GM12878 (cell line): ENCODE results near the gene HAPLN2. TPM values are rescaled to one million over a fixed set of nuclear protein-coding genes. Genes with fewer than 3 reads are reported as not detected.

Source experiments
- CHD4 ChIP-seq: fragments of 200-600 bp; sonication (generic); IDR thresholded peaks from 2 replicates; pipeline ENCODE4 v1.6.1; 2016; ENCODE audit warnings: mild to moderate bottlenecking
- CREM ChIP-seq: IDR thresholded peaks from 2 replicates; pipeline ENCODE4 v1.6.1; 2014; ENCODE audit warnings: antibody characterized with exemption, low read depth
- MEF2A ChIP-seq: IDR thresholded peaks from 2 replicates; pipeline ENCODE4 v1.6.1; 2011; ENCODE audit warnings: low read depth, mild to moderate bottlenecking, low read length, moderate library complexity; ENCODE audit not compliant: insufficient read depth
- MYB ChIP-seq: fragments of 150-350 bp; IDR thresholded peaks from 2 replicates; pipeline ENCODE4 v1.6.1; 2014; ENCODE audit warnings: mild to moderate bottlenecking, low read depth, low read length, borderline replicate concordance
- NR2F1 ChIP-seq: fragments of 450-650 bp; conservative IDR thresholded peaks from 2 replicates; pipeline ENCODE4 v1.6.1; 2017; ENCODE audit warnings: mild to moderate bottlenecking
- NRF1 ChIP-seq: conservative IDR thresholded peaks from 2 replicates; pipeline ENCODE4 v1.6.1; 2011; ENCODE audit warnings: mild to moderate bottlenecking, low read depth, low read length, improper control_type of control experiment
- PML ChIP-seq: IDR thresholded peaks from 2 replicates; pipeline ENCODE4 v1.6.1; 2012; ENCODE audit warnings: low read length, inconsistent platforms
- SKIL ChIP-seq: fragments of 450-650 bp; IDR thresholded peaks from 2 replicates; pipeline ENCODE4 v1.6.1; 2017; ENCODE audit warnings: mild to moderate bottlenecking, low read depth, inconsistent platforms; ENCODE audit not compliant: poor library complexity, severe bottlenecking
- SUPT20H ChIP-seq: IDR thresholded peaks from 2 replicates; pipeline ENCODE4 v1.6.1; 2011; ENCODE audit warnings: low read depth, mild to moderate bottlenecking, low read length, moderate library complexity, borderline replicate concordance; ENCODE audit not compliant: control insufficient read depth
- TCF12 ChIP-seq: IDR thresholded peaks from 2 replicates; pipeline ENCODE4 v1.6.1; 2011; ENCODE audit warnings: low read depth, mild to moderate bottlenecking, low read length
- polyA plus RNA-seq, 11 experiments: library from polyadenylated mRNA; depleted of rRNA in 4 of 11; unstranded in 6 of 11; stranded (reverse) in 5 of 11; fragments of >200 nt; fragmentation: Nextera tagmentation in 4 of 11; fragmentation: Illumina TruSeq in 1 of 11; extraction: Ambion mirVana in 4 of 11; extraction: Trizol in 1 of 11; gene quantifications; 1 replicate in 1 of 11; 2 replicates in 10 of 11; pipeline versions ENCODE4 v1.2.1 to v1.2.3, GENCODE V29; 2011 to 2016; ENCODE audit warnings: inconsistent platforms in 2 of 11, missing spikeins in 2 of 11, low read depth in 1 of 11
- total RNA-seq, 4 experiments: library from RNA; depleted of rRNA in 3 of 4; stranded (reverse); fragments of >200 nt in 3 of 4; fragmentation: Illumina TruSeq in 1 of 4; extraction: Trizol in 1 of 4; gene quantifications; 2 replicates each; pipeline versions ENCODE4 v1.2.1 to v1.2.3, GENCODE V29; 2013 to 2021

HAPLN2 gene
- total and polyA plus RNA-seq, 10 of the 15 experiments (the other 5 are each of a cell fraction or from before 2014, with no cell fraction given), result 0.15 to 0.24 TPM; not detected in 8

GRCh38 chr1:156591432-156592157 is 27.6 kb upstream of the HAPLN2 start, which contains the start of gene NAXE (continued):
- TF ChIP-seq NR2F1, result peak; percentile 93
- no peak for TF ChIP-seq CHD4
- no peak for TF ChIP-seq MEF2A
- peak; percentile 48; the same call in 1 of the 2 replicates for TF ChIP-seq TCF12
- TF ChIP-seq SUPT20H, result no peak
- no peak for TF ChIP-seq SKIL
- no peak for TF ChIP-seq MYB
- peak; percentile 84; the same call in 1 of the 2 replicates for TF ChIP-seq PML
- peak; percentile 35; the same call in 1 of the 2 replicates for TF ChIP-seq NRF1
- no peak for TF ChIP-seq CREM
